Smooth muscle cell (in vitro differentiated cells): ENCODE data around the gene MAN1A2. TPM values are rescaled to one million over a fixed set of nuclear protein-coding genes. Genes with fewer than 3 reads are reported as not detected.
A peak's percentile ranks its signal among the peaks of the same experiment; 100 is the strongest.

ENCODE experiments used
- DNase-seq: peaks from one replicate; lab custom pipeline; 2025; ENCODE audit not compliant: unreplicated experiment; lab: John Stamatoyannopoulos, UW
- H2AFZ ChIP-seq: fragments of 200-600 bp; sonication (generic); 2 replicates; pipeline ENCODE4 v1.6.0; 2016; ENCODE audit warnings: antibody characterized with exemption, low read depth, mild to moderate bottlenecking
- H3F3A ChIP-seq: fragments of 200-600 bp; sonication (generic); 2 replicates; pipeline ENCODE4 v1.6.0; 2017; ENCODE audit warnings: antibody characterized with exemption, low read depth
- H3K27ac ChIP-seq: fragments of 200-600 bp; sonication (generic); 2 replicates; pipeline ENCODE4 v1.5.1; 2016; ENCODE audit warnings: low read depth, mild to moderate bottlenecking
- H3K27me3 ChIP-seq: fragments of 200-600 bp; sonication (generic); 2 replicates; pipeline ENCODE4 v1.6.1; 2016; ENCODE audit warnings: low read depth, mild to moderate bottlenecking
- H3K36me3 ChIP-seq: fragments of 200-600 bp; sonication (generic); 2 replicates; pipeline ENCODE4 v1.5.1; 2016; ENCODE audit warnings: low read depth
- H3K4me1 ChIP-seq: fragments of 200-600 bp; sonication (generic); 2 replicates; pipeline ENCODE4 v1.5.1; 2016; ENCODE audit warnings: low read depth
- H3K4me2 ChIP-seq: fragments of 200-600 bp; sonication (generic); 2 replicates; pipeline ENCODE4 v1.6.0; 2016; ENCODE audit warnings: mild to moderate bottlenecking
- H3K4me3 ChIP-seq: fragments of 200-600 bp; sonication (generic); 2 replicates; pipeline ENCODE4 v1.5.1; 2016; ENCODE audit warnings: mild to moderate bottlenecking
- H3K79me2 ChIP-seq: fragments of 200-600 bp; sonication (generic); 2 replicates; pipeline ENCODE4 v1.6.0; 2016; ENCODE audit warnings: low read depth, mild to moderate bottlenecking
- H3K9ac ChIP-seq: fragments of 200-600 bp; sonication (generic); 2 replicates; pipeline ENCODE4 v1.6.0; 2016; ENCODE audit warnings: low read depth
- H3K9me3 ChIP-seq: fragments of 200-600 bp; sonication (generic); replicated peaks from 2 replicates; pipeline ENCODE4 v1.5.1; 2016; ENCODE audit warnings: low read depth
- H4K20me1 ChIP-seq: fragments of 200-600 bp; sonication (generic); 2 replicates; pipeline ENCODE4 v1.6.0; 2016; ENCODE audit warnings: low read depth
- CTCF ChIP-seq: fragments of 200-600 bp; sonication (generic); IDR thresholded peaks from 2 replicates; pipeline ENCODE4 v1.5.1; 2017; ENCODE audit warnings: borderline replicate concordance, mild to moderate bottlenecking, antibody characterized with exemption; ENCODE audit not compliant: insufficient read depth, poor library complexity, severe bottlenecking
- WGBS: methylation state at CpG from one replicate; pipeline ENCODE4 v1.1.7; 2016; ENCODE audit warnings: low lambda C conversion rate; 5-methylcytosine and 5-hydroxymethylcytosine counted together
- polyA plus RNA-seq: library from polyadenylated mRNA; unstranded; fragments of >200 nt; fragmentation: Nextera tagmentation; extraction: Ambion mirVana; gene quantifications from 2 replicates; pipeline ENCODE4 v1.2.1, GENCODE V29; 2016
- total RNA-seq: library from RNA; depleted of rRNA; stranded (reverse); fragments of >200 nt; gene quantifications from 2 replicates; pipeline ENCODE4 v1.2.3, GENCODE V29; 2014

Gene MAN1A2
- total and polyA plus RNA-seq, 2 experiments from 2014 or later, result 18.2 to 48.8 TPM

DNA sequence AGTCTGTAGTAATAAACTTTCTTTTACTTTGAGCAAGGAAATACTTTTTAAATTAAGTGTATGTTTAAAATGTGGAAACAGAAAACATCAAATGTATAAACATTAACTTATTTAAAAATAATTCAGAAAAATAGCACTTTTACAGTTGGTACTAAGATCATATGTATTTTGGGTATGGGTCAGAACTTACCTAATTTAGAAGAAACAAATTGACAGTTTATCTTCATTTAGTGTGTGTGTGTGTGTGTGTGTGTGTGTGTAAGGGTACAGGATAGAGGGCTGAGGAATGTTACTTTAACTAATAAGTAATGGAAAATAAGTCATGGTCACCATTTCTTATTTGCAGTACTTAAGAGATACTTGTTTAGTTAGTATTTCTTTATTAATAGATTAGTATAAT, 3.3 kb downstream of the MAN1A2 start:
- H3K9me3 ChIP-seq, result no peaks in the 10 kb centered on the region
- peaks cover 40% of the 10 kb centered on the region for H3K4me1 ChIP-seq
- no peak overlapping the region for H3K27ac ChIP-seq
- TF ChIP-seq CTCF, result no peak
- peaks cover 82% of the 10 kb centered on the region for H3K79me2 ChIP-seq
- H2AFZ ChIP-seq, result no peak overlapping the region
- peaks cover 80% of the 10 kb centered on the region for H4K20me1 ChIP-seq
- H3K4me3 ChIP-seq, result peak overlapping the region; percentile 90
- no peak overlapping the region for H3K9ac ChIP-seq
- DNase-seq, result no peak
- no peaks in the 10 kb centered on the region for H3F3A ChIP-seq
- no peaks in the 10 kb centered on the region for H3K36me3 ChIP-seq
- H3K4me2 ChIP-seq, result peak overlapping the region; percentile 94
- no peaks in the 10 kb centered on the region for H3K27me3 ChIP-seq

GRCh38 chr1:117371441-117372151, 4.3 kb downstream of the MAN1A2 start:
- Histone ChIP-seq H3K4me1 (peaks cover 31% of the 10 kb centered on the region), H3K79me2 (peaks cover 93% of the 10 kb centered on the region), H3K9ac (no peak overlapping the region), H3K27ac (no peak overlapping the region), H3K4me3 (peak overlapping the region; percentile 90), H3F3A (no peaks in the 10 kb centered on the region), H3K36me3 (no peaks in the 10 kb centered on the region), H3K4me2 (peak overlapping the region; percentile 94), H4K20me1 (peaks cover 87% of the 10 kb centered on the region), H3K27me3 (no peaks in the 10 kb centered on the region), H2AFZ (no peak overlapping the region), H3K9me3 (no peaks in the 10 kb centered on the region)
- TF ChIP-seq CTCF, result no peak
- 79% methylated on average over 4 of the region's 4 CpGs for WGBS
- no peak for DNase-seq

GRCh38 chr1:117372863-117373412, 5.7 kb downstream of the MAN1A2 start:
- Histone ChIP-seq H3K9ac (no peak overlapping the region), H3K36me3 (no peaks in the 10 kb centered on the region), H3K4me2 (no peak overlapping the region), H3K9me3 (no peaks in the 10 kb centered on the region), H2AFZ (no peak overlapping the region), H3K4me1 (peaks cover 31% of the 10 kb centered on the region), H3K4me3 (no peak overlapping the region), H3K27ac (no peak overlapping the region), H4K20me1 (peaks cover 96% of the 10 kb centered on the region), H3K79me2 (peaks cover 100% of the 10 kb centered on the region), H3F3A (no peaks in the 10 kb centered on the region), H3K27me3 (no peaks in the 10 kb centered on the region)
- TF ChIP-seq CTCF, result no peak
- no peak for DNase-seq
- 91% methylated on average over 5 of the region's 5 CpGs for WGBS

- Histone ChIP-seq H3K79me2 (peaks cover 100% of the 10 kb centered on the region), H3K27ac (no peak overlapping the region), H4K20me1 (peaks cover 95% of the 10 kb centered on the region), H3K9ac (no peak overlapping the region), H2AFZ (no peak overlapping the region), H3K27me3 (no peaks in the 10 kb centered on the region), H3K9me3 (no peaks in the 10 kb centered on the region), H3K4me3 (no peak overlapping the region), H3K36me3 (no peaks in the 10 kb centered on the region), H3F3A (no peaks in the 10 kb centered on the region), H3K4me1 (peaks cover 25% of the 10 kb centered on the region), H3K4me2 (no peak overlapping the region)
- 78% methylated on average over 4 of the region's 4 CpGs for WGBS
- DNase-seq, result no peak
- TF ChIP-seq CTCF, result no peak
These were observed 6.7 kb downstream of the MAN1A2 start for GRCh38 chr1:117373932-117374331.
